WTC11 (cell line): ENCODE data around the gene GRM8. TPM values are rescaled to one million over a fixed set of nuclear protein-coding genes. Genes with fewer than 3 reads are reported as not detected.

Experiments used
- ATAC-seq: fragments of 200-7000 bp; cut with Tn5 transposase; 2 replicates; pipeline ENCODE4 v1.10.0; 2021; ENCODE audit warnings: mild to moderate bottlenecking, moderate library complexity
- CTCF ChIA-PET: fragments of 300-600 bp; sonication (Branson Sonifier 250); formaldehyde crosslinking; loops from one replicate; lab custom pipeline; 2021; ENCODE audit warnings: antibody characterized with exemption; lab: Charles Lee
- POLR2A ChIA-PET: fragments of 350-600 bp; sonication (Branson Sonifier 250); formaldehyde crosslinking; loops from one replicate; lab custom pipeline; 2021; ENCODE audit warnings: antibody characterized with exemption; lab: Charles Lee
- DNase-seq: peaks from one replicate; pipeline ENCODE4 v3.0.0; 2021; ENCODE audit warnings: low spot score
- H3K27ac Mint-ChIP-seq: 2 replicates; pipeline ENCODE4 v1.8.0; 2021; ENCODE audit warnings: mixed read lengths
- H3K27me3 Mint-ChIP-seq: 2 replicates; pipeline ENCODE4 v1.8.0; 2021; ENCODE audit warnings: low read depth, mild to moderate bottlenecking, moderate library complexity, mixed read lengths
- H3K36me3 Mint-ChIP-seq: 2 replicates; pipeline ENCODE4 v1.8.0; 2021; ENCODE audit warnings: mixed read lengths
- H3K4me1 Mint-ChIP-seq: 2 replicates; pipeline ENCODE4 v1.8.0; 2022; ENCODE audit warnings: mixed read lengths
- H3K4me3 Mint-ChIP-seq: 2 replicates; pipeline ENCODE4 v1.8.0; 2021; ENCODE audit warnings: mild to moderate bottlenecking, moderate library complexity, mixed read lengths
- H3K9me3 Mint-ChIP-seq: 2 replicates; pipeline ENCODE4 v1.8.0; 2021; ENCODE audit warnings: mixed read lengths
- CBFB ChIP-seq: sonication (generic); formaldehyde crosslinking; IDR thresholded peaks from 2 replicates; pipeline ENCODE4 v1.8.1; 2022; ENCODE audit warnings: mild to moderate bottlenecking, low read depth, missing genetic modification reagents
- JAZF1 ChIP-seq: fragments of 250-450 bp; sonication (Bioruptor Pico); IDR thresholded peaks from 2 replicates; pipeline ENCODE4 v1.9.0; 2021; ENCODE audit warnings: moderate library complexity, mild to moderate bottlenecking, inconsistent platforms
- NFYB ChIP-seq: sonication (generic); formaldehyde crosslinking; conservative IDR thresholded peaks from 2 replicates; pipeline ENCODE4 v1.8.0; 2022; ENCODE audit warnings: low read depth, missing genetic modification reagents
- NR1H2 ChIP-seq: sonication (generic); formaldehyde crosslinking; IDR thresholded peaks from 2 replicates; pipeline ENCODE4 v1.9.0; 2021; ENCODE audit warnings: mild to moderate bottlenecking, moderate library complexity, missing genetic modification reagents
- NR2C2 ChIP-seq: sonication (generic); formaldehyde crosslinking; IDR thresholded peaks from 2 replicates; pipeline ENCODE4 v1.8.0; 2022; ENCODE audit warnings: mild to moderate bottlenecking, missing genetic modification reagents
- SMAD4 ChIP-seq: sonication (generic); formaldehyde crosslinking; IDR thresholded peaks from 2 replicates; pipeline ENCODE4 v1.8.0; 2022; ENCODE audit warnings: mild to moderate bottlenecking, missing genetic modification reagents
- TCF7 ChIP-seq: sonication (generic); formaldehyde crosslinking; IDR thresholded peaks from 2 replicates; pipeline ENCODE4 v1.8.0; 2022; ENCODE audit warnings: mild to moderate bottlenecking, low read depth, missing genetic modification reagents, moderate library complexity
- ZNF121 ChIP-seq: sonication (generic); formaldehyde crosslinking; IDR thresholded peaks from 2 replicates; pipeline ENCODE4 v1.8.0; 2023; ENCODE audit warnings: missing genetic modification reagents
- ZNF219 ChIP-seq: sonication (generic); formaldehyde crosslinking; IDR thresholded peaks from 2 replicates; pipeline ENCODE4 v1.8.0; 2023; ENCODE audit warnings: missing genetic modification reagents, mild to moderate bottlenecking, borderline replicate concordance
- ZNF671 ChIP-seq: fragments of 250-450 bp; sonication (Bioruptor Pico); IDR thresholded peaks from 2 replicates; pipeline ENCODE4 v1.8.0; 2021; ENCODE audit warnings: mild to moderate bottlenecking
- total RNA-seq: library from RNA; stranded (reverse); gene quantifications from 3 replicates; pipeline ENCODE4 v1.2.3, GENCODE V29; 2021
- TF ChIP-seq, protein P1 (sequence below): sonication (generic); formaldehyde crosslinking; IDR thresholded peaks from 2 replicates; pipeline ENCODE4 v1.8.1; 2022; ENCODE audit warnings: mild to moderate bottlenecking, moderate library complexity, missing genetic modification reagents
- TF ChIP-seq, protein P2 (sequence below): sonication (generic); formaldehyde crosslinking; IDR thresholded peaks from 2 replicates; pipeline ENCODE4 v1.8.1; 2022; ENCODE audit warnings: low read depth, missing genetic modification reagents, borderline replicate concordance
- TF ChIP-seq, protein P3 (sequence below): sonication (generic); formaldehyde crosslinking; IDR thresholded peaks from 2 replicates; pipeline ENCODE4 v1.8.1; 2022; ENCODE audit warnings: low read depth, mild to moderate bottlenecking, moderate library complexity, missing genetic modification reagents, borderline replicate concordance
- TF ChIP-seq, protein P4 (sequence below): sonication (generic); formaldehyde crosslinking; IDR thresholded peaks from 2 replicates; pipeline ENCODE4 v1.8.0; 2022; ENCODE audit warnings: missing genetic modification reagents
- TF ChIP-seq, protein P5 (sequence below): sonication (generic); formaldehyde crosslinking; IDR thresholded peaks from 2 replicates; pipeline ENCODE4 v1.8.1; 2023; ENCODE audit warnings: mild to moderate bottlenecking, missing genetic modification reagents
- TF ChIP-seq, protein P6 (sequence below): sonication (generic); formaldehyde crosslinking; IDR thresholded peaks from 2 replicates; pipeline ENCODE4 v1.8.1; 2022; ENCODE audit warnings: mild to moderate bottlenecking, missing genetic modification reagents, moderate library complexity, borderline replicate concordance
- TF ChIP-seq, protein P7 (sequence below): sonication (generic); formaldehyde crosslinking; IDR thresholded peaks from 2 replicates; pipeline ENCODE4 v1.8.1; 2023; ENCODE audit warnings: mild to moderate bottlenecking, missing genetic modification reagents
- TF ChIP-seq, protein P8 (sequence below): sonication (generic); formaldehyde crosslinking; IDR thresholded peaks from 2 replicates; pipeline ENCODE4 v1.8.0; 2022; ENCODE audit warnings: mild to moderate bottlenecking, missing genetic modification reagents
- TF ChIP-seq, protein P9 (sequence below): fragments of 200-600 bp; IDR thresholded peaks from 2 replicates; pipeline ENCODE4 v1.8.0; 2022; ENCODE audit warnings: antibody characterized with exemption

Gene GRM8
- total RNA-seq, 1 experiment from 2014 or later: 2.3 TPM

DNA sequence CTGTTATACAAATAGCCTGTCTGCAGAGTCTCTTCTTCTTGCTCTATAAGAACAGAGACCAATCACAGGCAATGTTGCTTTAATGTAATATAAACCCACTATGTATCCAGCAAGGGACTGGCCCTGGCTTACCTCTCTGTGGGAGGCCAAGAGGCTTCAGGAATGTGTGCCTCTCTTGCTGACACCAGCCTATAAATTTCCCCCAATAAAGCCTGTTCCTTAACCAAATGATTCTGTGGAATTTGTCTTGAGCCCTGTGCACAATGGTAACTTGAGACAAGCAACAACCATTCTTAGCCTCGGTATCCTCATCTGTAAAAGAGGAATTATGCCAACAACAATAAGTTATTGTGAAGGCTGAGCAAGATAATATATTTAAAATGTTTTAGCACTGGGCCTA, 563.7 kb downstream of the GRM8 start (continued):
- no peak for TF ChIP-seq NR1H2 (CRISPR knock-in tag)
- TF ChIP-seq, protein P1, sequence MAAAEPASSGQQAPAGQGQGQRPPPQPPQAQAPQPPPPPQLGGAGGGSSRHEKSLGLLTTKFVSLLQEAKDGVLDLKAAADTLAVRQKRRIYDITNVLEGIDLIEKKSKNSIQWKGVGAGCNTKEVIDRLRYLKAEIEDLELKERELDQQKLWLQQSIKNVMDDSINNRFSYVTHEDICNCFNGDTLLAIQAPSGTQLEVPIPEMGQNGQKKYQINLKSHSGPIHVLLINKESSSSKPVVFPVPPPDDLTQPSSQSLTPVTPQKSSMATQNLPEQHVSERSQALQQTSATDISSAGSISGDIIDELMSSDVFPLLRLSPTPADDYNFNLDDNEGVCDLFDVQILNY: no peak
- no peak for TF ChIP-seq ZNF219 (CRISPR knock-in tag)

DNA sequence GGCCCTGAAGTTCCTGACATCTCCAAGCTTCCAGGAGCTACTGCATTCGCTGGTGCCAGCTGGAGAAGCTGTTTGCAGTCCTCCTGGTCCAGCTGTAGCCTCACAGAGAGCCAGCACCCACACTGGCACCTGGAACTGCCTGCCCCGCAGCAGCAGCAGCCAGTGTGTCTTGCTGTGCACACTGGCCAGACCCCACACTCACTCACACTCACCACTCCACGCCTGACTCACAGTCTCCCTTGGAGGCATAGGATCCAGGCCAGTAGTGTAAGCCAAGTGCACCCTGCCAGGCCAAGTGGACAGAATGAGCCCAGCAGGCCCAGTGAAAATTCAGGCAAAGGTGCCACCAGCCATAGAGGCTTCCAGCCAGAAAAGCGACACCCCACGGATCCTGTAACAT, 566.3 kb downstream of the GRM8 start:
- H3K4me1 Mint-ChIP-seq: peaks cover 23% of the 10 kb centered on the region
- TF ChIP-seq, protein P2, sequence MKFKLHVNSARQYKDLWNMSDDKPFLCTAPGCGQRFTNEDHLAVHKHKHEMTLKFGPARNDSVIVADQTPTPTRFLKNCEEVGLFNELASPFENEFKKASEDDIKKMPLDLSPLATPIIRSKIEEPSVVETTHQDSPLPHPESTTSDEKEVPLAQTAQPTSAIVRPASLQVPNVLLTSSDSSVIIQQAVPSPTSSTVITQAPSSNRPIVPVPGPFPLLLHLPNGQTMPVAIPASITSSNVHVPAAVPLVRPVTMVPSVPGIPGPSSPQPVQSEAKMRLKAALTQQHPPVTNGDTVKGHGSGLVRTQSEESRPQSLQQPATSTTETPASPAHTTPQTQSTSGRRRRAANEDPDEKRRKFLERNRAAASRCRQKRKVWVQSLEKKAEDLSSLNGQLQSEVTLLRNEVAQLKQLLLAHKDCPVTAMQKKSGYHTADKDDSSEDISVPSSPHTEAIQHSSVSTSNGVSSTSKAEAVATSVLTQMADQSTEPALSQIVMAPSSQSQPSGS: no peak
- TF ChIP-seq, protein P3, sequence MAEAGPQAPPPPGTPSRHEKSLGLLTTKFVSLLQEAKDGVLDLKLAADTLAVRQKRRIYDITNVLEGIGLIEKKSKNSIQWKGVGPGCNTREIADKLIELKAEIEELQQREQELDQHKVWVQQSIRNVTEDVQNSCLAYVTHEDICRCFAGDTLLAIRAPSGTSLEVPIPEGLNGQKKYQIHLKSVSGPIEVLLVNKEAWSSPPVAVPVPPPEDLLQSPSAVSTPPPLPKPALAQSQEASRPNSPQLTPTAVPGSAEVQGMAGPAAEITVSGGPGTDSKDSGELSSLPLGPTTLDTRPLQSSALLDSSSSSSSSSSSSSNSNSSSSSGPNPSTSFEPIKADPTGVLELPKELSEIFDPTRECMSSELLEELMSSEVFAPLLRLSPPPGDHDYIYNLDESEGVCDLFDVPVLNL: no peak
- TF ChIP-seq CBFB (no peak), ZNF121 (CRISPR knock-in tag) (no peak), NFYB (CRISPR knock-in tag) (no peak), SMAD4 (no peak), TCF7 (no peak), ZNF671 (no peak), NR2C2 (CRISPR knock-in tag) (no peak), JAZF1 (CRISPR knock-in tag) (no peak), NR1H2 (CRISPR knock-in tag) (no peak), ZNF219 (CRISPR knock-in tag) (no peak)
- TF ChIP-seq, protein P4, sequence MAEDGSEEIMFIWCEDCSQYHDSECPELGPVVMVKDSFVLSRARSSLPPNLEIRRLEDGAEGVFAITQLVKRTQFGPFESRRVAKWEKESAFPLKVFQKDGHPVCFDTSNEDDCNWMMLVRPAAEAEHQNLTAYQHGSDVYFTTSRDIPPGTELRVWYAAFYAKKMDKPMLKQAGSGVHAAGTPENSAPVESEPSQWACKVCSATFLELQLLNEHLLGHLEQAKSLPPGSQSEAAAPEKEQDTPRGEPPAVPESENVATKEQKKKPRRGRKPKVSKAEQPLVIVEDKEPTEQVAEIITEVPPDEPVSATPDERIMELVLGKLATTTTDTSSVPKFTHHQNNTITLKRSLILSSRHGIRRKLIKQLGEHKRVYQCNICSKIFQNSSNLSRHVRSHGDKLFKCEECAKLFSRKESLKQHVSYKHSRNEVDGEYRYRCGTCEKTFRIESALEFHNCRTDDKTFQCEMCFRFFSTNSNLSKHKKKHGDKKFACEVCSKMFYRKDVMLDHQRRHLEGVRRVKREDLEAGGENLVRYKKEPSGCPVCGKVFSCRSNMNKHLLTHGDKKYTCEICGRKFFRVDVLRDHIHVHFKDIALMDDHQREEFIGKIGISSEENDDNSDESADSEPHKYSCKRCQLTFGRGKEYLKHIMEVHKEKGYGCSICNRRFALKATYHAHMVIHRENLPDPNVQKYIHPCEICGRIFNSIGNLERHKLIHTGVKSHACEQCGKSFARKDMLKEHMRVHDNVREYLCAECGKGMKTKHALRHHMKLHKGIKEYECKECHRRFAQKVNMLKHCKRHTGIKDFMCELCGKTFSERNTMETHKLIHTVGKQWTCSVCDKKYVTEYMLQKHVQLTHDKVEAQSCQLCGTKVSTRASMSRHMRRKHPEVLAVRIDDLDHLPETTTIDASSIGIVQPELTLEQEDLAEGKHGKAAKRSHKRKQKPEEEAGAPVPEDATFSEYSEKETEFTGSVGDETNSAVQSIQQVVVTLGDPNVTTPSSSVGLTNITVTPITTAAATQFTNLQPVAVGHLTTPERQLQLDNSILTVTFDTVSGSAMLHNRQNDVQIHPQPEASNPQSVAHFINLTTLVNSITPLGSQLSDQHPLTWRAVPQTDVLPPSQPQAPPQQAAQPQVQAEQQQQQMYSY (CRISPR knock-in tag): no peak
- TF ChIP-seq, protein P5, sequence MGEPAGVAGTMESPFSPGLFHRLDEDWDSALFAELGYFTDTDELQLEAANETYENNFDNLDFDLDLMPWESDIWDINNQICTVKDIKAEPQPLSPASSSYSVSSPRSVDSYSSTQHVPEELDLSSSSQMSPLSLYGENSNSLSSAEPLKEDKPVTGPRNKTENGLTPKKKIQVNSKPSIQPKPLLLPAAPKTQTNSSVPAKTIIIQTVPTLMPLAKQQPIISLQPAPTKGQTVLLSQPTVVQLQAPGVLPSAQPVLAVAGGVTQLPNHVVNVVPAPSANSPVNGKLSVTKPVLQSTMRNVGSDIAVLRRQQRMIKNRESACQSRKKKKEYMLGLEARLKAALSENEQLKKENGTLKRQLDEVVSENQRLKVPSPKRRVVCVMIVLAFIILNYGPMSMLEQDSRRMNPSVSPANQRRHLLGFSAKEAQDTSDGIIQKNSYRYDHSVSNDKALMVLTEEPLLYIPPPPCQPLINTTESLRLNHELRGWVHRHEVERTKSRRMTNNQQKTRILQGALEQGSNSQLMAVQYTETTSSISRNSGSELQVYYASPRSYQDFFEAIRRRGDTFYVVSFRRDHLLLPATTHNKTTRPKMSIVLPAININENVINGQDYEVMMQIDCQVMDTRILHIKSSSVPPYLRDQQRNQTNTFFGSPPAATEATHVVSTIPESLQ (CRISPR knock-in tag): no peak
- TF ChIP-seq, protein P6, sequence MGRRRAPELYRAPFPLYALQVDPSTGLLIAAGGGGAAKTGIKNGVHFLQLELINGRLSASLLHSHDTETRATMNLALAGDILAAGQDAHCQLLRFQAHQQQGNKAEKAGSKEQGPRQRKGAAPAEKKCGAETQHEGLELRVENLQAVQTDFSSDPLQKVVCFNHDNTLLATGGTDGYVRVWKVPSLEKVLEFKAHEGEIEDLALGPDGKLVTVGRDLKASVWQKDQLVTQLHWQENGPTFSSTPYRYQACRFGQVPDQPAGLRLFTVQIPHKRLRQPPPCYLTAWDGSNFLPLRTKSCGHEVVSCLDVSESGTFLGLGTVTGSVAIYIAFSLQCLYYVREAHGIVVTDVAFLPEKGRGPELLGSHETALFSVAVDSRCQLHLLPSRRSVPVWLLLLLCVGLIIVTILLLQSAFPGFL: no peak
- TF ChIP-seq, protein P7, sequence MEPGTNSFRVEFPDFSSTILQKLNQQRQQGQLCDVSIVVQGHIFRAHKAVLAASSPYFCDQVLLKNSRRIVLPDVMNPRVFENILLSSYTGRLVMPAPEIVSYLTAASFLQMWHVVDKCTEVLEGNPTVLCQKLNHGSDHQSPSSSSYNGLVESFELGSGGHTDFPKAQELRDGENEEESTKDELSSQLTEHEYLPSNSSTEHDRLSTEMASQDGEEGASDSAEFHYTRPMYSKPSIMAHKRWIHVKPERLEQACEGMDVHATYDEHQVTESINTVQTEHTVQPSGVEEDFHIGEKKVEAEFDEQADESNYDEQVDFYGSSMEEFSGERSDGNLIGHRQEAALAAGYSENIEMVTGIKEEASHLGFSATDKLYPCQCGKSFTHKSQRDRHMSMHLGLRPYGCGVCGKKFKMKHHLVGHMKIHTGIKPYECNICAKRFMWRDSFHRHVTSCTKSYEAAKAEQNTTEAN (CRISPR knock-in tag): no peak
- TF ChIP-seq, protein P8, sequence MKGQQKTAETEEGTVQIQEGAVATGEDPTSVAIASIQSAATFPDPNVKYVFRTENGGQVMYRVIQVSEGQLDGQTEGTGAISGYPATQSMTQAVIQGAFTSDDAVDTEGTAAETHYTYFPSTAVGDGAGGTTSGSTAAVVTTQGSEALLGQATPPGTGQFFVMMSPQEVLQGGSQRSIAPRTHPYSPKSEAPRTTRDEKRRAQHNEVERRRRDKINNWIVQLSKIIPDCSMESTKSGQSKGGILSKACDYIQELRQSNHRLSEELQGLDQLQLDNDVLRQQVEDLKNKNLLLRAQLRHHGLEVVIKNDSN: no peak
- TF ChIP-seq, protein P9, sequence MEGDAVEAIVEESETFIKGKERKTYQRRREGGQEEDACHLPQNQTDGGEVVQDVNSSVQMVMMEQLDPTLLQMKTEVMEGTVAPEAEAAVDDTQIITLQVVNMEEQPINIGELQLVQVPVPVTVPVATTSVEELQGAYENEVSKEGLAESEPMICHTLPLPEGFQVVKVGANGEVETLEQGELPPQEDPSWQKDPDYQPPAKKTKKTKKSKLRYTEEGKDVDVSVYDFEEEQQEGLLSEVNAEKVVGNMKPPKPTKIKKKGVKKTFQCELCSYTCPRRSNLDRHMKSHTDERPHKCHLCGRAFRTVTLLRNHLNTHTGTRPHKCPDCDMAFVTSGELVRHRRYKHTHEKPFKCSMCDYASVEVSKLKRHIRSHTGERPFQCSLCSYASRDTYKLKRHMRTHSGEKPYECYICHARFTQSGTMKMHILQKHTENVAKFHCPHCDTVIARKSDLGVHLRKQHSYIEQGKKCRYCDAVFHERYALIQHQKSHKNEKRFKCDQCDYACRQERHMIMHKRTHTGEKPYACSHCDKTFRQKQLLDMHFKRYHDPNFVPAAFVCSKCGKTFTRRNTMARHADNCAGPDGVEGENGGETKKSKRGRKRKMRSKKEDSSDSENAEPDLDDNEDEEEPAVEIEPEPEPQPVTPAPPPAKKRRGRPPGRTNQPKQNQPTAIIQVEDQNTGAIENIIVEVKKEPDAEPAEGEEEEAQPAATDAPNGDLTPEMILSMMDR: no peak
- TF ChIP-seq, all 79 proteins: peak for 0
- Mint-ChIP-seq H3K27me3 (no peaks in the 10 kb centered on the region), H3K36me3 (peaks cover 11% of the 10 kb centered on the region), H3K4me3 (no peak overlapping the region), H3K27ac (no peak overlapping the region), H3K9me3 (peaks cover 15% of the 10 kb centered on the region)
- DNase-seq (no peak), ATAC-seq (no peak)
- POLR2A ChIA-PET: no interaction called here
- CTCF ChIA-PET: no interaction called here
